Measurements from ENCODE around the gene TBCD.

The TBCD gene

GRCh38 chr17:82806645-82807044 is 54.8 kb downstream of the TBCD start:
- peaks cover 9% of the 10 kb centered on the region in 2 donors for H3K4me1 Mint-ChIP-seq (ENCODE audit: low read depth in 2 of 2)
- H3K27me3 Mint-ChIP-seq = no peaks in the 10 kb centered on the region
- H3K36me3 Mint-ChIP-seq (ENCODE audit: insufficient read depth) = no peaks in the 10 kb centered on the region
- no peaks in the 10 kb centered on the region for H3K9me3 Mint-ChIP-seq
- H3K4me3 Mint-ChIP-seq = no peak overlapping the region
- no peak overlapping the region for H3K27ac Mint-ChIP-seq
- DNase-seq = no peak
- ATAC-seq (replicated peaks) = no peak

GRCh38 chr17:82807101-82807500 is 55.2 kb downstream of the TBCD start:
- Mint-ChIP-seq H3K4me3 (no peak overlapping the region), H3K27me3 (no peaks in the 10 kb centered on the region), H3K9me3 (no peaks in the 10 kb centered on the region), H3K36me3 (ENCODE audit: insufficient read depth) (peaks cover 4% of the 10 kb centered on the region), H3K4me1 (ENCODE audit: low read depth in 2 of 2) (peaks cover 6 to 7% of the 10 kb centered on the region in 2 donors), H3K27ac (no peak overlapping the region)
- no peak for ATAC-seq (replicated peaks)
- no peak for DNase-seq

- Mint-ChIP-seq H3K27me3 (no peaks in the 10 kb centered on the region), H3K27ac (peak overlapping the region in 1 of 2 donors; percentile 68), H3K4me1 (ENCODE audit: low read depth in 2 of 2) (peaks cover 4% of the 10 kb centered on the region in 2 donors), H3K36me3 (ENCODE audit: insufficient read depth) (peaks cover 7% of the 10 kb centered on the region), H3K9me3 (no peaks in the 10 kb centered on the region), H3K4me3 (no peak overlapping the region)
- DNase-seq (no peak), ATAC-seq (replicated peaks) (no peak)
Observed at GRCh38 chr17:82807562-82807961, 55.7 kb downstream of the TBCD start.

- peaks cover 2 to 4% of the 10 kb centered on the region in 2 donors for H3K4me1 Mint-ChIP-seq (ENCODE audit: low read depth in 2 of 2)
- no peaks in the 10 kb centered on the region for H3K9me3 Mint-ChIP-seq
- H3K27me3 Mint-ChIP-seq = no peaks in the 10 kb centered on the region
- DNase-seq (no peak), ATAC-seq (replicated peaks) (no peak)
- H3K27ac Mint-ChIP-seq = peak overlapping the region in 1 of 2 donors; percentile 68
- H3K4me3 Mint-ChIP-seq = no peak overlapping the region
- H3K36me3 Mint-ChIP-seq (ENCODE audit: insufficient read depth) = peaks cover 7% of the 10 kb centered on the region
Observed at GRCh38 chr17:82808006-82808405, 56.1 kb downstream of the TBCD start.

GRCh38 chr17:82808921-82809905 is 57.3 kb downstream of the TBCD start:
- Mint-ChIP-seq H3K36me3 (ENCODE audit: insufficient read depth) (peaks cover 9% of the 10 kb centered on the region), H3K27me3 (no peaks in the 10 kb centered on the region), H3K4me1 (ENCODE audit: low read depth in 2 of 2) (no peaks in the 10 kb centered on the region), H3K27ac (peak overlapping the region in 1 of 2 donors; percentile 68), H3K4me3 (no peak overlapping the region), H3K9me3 (no peaks in the 10 kb centered on the region)
- ATAC-seq (replicated peaks) = no peak
- DNase-seq = no peak

GRCh38 chr17:82810644-82811430 is 59.0 kb downstream of the TBCD start:
- Mint-ChIP-seq H3K27ac (no peak overlapping the region), H3K4me3 (no peak overlapping the region), H3K9me3 (no peaks in the 10 kb centered on the region), H3K27me3 (no peaks in the 10 kb centered on the region), H3K36me3 (ENCODE audit: insufficient read depth) (peaks cover 14% of the 10 kb centered on the region), H3K4me1 (ENCODE audit: low read depth in 2 of 2) (peaks cover 0 to 4% of the 10 kb centered on the region in 2 donors)
- DNase-seq (no peak), ATAC-seq (replicated peaks) (no peak)

GRCh38 chr17:82812058-82812457 is 60.2 kb downstream of the TBCD start:
- Mint-ChIP-seq H3K9me3 (no peaks in the 10 kb centered on the region), H3K36me3 (ENCODE audit: insufficient read depth) (peaks cover 16% of the 10 kb centered on the region), H3K27ac (no peak overlapping the region), H3K27me3 (no peaks in the 10 kb centered on the region), H3K4me3 (no peak overlapping the region), H3K4me1 (ENCODE audit: low read depth in 2 of 2) (peaks cover 0 to 6% of the 10 kb centered on the region in 2 donors)
- DNase-seq (no peak), ATAC-seq (replicated peaks) (no peak)

- Mint-ChIP-seq H3K36me3 (ENCODE audit: insufficient read depth) (peaks cover 16% of the 10 kb centered on the region), H3K4me3 (no peak overlapping the region), H3K27me3 (no peaks in the 10 kb centered on the region), H3K4me1 (ENCODE audit: low read depth in 2 of 2) (peaks cover 0 to 6% of the 10 kb centered on the region in 2 donors), H3K9me3 (no peaks in the 10 kb centered on the region), H3K27ac (no peak overlapping the region)
- ATAC-seq (replicated peaks) (no peak), DNase-seq (no peak)
Observed at GRCh38 chr17:82812601-82813000, 60.7 kb downstream of the TBCD start.

GRCh38 chr17:82813299-82814051 is 61.6 kb downstream of the TBCD start:
- peak overlapping the region in 1 of 2 donors; percentile 55 for H3K27ac Mint-ChIP-seq
- DNase-seq (no peak), ATAC-seq (replicated peaks) (no peak)
- peaks cover 0 to 8% of the 10 kb centered on the region in 2 donors for H3K4me1 Mint-ChIP-seq (ENCODE audit: low read depth in 2 of 2)
- no peaks in the 10 kb centered on the region for H3K27me3 Mint-ChIP-seq
- H3K4me3 Mint-ChIP-seq = no peak overlapping the region
- peaks cover 16% of the 10 kb centered on the region for H3K36me3 Mint-ChIP-seq (ENCODE audit: insufficient read depth)
- H3K9me3 Mint-ChIP-seq = no peaks in the 10 kb centered on the region

- peak overlapping the region in 1 of 2 donors; percentile 76 for H3K27ac Mint-ChIP-seq
- no peaks in the 10 kb centered on the region for H3K27me3 Mint-ChIP-seq
- H3K4me1 Mint-ChIP-seq (ENCODE audit: low read depth in 2 of 2) = peaks cover 0 to 8% of the 10 kb centered on the region in 2 donors
- ATAC-seq (replicated peaks) (no peak), DNase-seq (no peak)
- no peak overlapping the region for H3K4me3 Mint-ChIP-seq
- no peaks in the 10 kb centered on the region for H3K9me3 Mint-ChIP-seq
- peaks cover 20% of the 10 kb centered on the region for H3K36me3 Mint-ChIP-seq (ENCODE audit: insufficient read depth)
Observed at GRCh38 chr17:82814834-82815233, 63.0 kb downstream of the TBCD start.

GRCh38 chr17:82815354-82815753 is 63.5 kb downstream of the TBCD start:
- no peaks in the 10 kb centered on the region for H3K27me3 Mint-ChIP-seq
- peaks cover 0 to 3% of the 10 kb centered on the region in 2 donors for H3K9me3 Mint-ChIP-seq
- H3K4me3 Mint-ChIP-seq = no peak overlapping the region
- H3K36me3 Mint-ChIP-seq (ENCODE audit: insufficient read depth) = peaks cover 20% of the 10 kb centered on the region
- ATAC-seq (replicated peaks) (no peak), DNase-seq (no peak)
- peak overlapping the region; percentile 32 to 76 for H3K27ac Mint-ChIP-seq
- H3K4me1 Mint-ChIP-seq (ENCODE audit: low read depth in 2 of 2) = peaks cover 0 to 8% of the 10 kb centered on the region in 2 donors

GRCh38 chr17:82815790-82816305 is 64.0 kb downstream of the TBCD start:
- DNase-seq (no peak), ATAC-seq (replicated peaks) (no peak)
- H3K9me3 Mint-ChIP-seq = peaks cover 0 to 6% of the 10 kb centered on the region in 2 donors
- H3K4me1 Mint-ChIP-seq (ENCODE audit: low read depth in 2 of 2) = peaks cover 0 to 8% of the 10 kb centered on the region in 2 donors
- no peaks in the 10 kb centered on the region for H3K27me3 Mint-ChIP-seq
- peaks cover 20% of the 10 kb centered on the region for H3K36me3 Mint-ChIP-seq (ENCODE audit: insufficient read depth)
- peak overlapping the region; percentile 32 to 76 for H3K27ac Mint-ChIP-seq
- no peak overlapping the region for H3K4me3 Mint-ChIP-seq

- Mint-ChIP-seq H3K4me1 (ENCODE audit: low read depth in 2 of 2) (peaks cover 5 to 8% of the 10 kb centered on the region in 2 donors), H3K27ac (no peak overlapping the region), H3K9me3 (peaks cover 0 to 6% of the 10 kb centered on the region in 2 donors), H3K4me3 (no peak overlapping the region), H3K36me3 (ENCODE audit: insufficient read depth) (peaks cover 20% of the 10 kb centered on the region), H3K27me3 (no peaks in the 10 kb centered on the region)
- ATAC-seq (replicated peaks) = no peak
- no peak for DNase-seq
Observed at GRCh38 chr17:82816358-82816757, 64.5 kb downstream of the TBCD start.
